GM10266 (cell line): Measurements from ENCODE around the gene ATP6V1C2.
A peak's percentile ranks its signal among the peaks of the same experiment; 100 is the strongest.
"Not testable (repeated sequence)": the region's sequence is repeated elsewhere in the genome, so short reads cannot be mapped to it uniquely, and the experiment has no call there.

Experiments
- DNase-seq: peaks from one replicate; pipeline ENCODE4 v3.0.0; 2012; ENCODE audit errors: extremely low spot score
- CTCF ChIP-seq: IDR thresholded peaks from 2 replicates; pipeline ENCODE4 v1.5.1; 2012; ENCODE audit warnings: mild to moderate bottlenecking, low read depth; ENCODE audit not compliant: control insufficient read depth, insufficient read depth; ENCODE audit errors: missing control alignments

Gene ATP6V1C2

DNA sequence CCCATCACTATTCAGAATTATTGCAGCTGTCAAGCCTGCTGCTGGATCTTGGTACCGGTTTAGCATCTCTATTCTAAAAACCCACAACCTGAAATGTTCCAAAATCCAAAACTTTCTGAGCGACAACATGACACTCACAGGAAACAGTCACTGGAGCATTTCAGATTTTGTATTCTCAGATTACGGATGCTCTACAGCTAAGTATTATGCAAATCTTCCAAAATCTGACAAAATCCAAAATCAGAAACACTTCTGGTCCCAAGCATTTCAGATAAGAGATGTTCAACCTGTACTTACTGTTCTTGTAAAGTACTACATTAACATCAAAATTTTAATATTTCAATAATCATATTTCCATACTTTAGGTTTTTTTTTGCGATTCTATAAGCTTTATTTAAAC is 78.7 kb downstream of the ATP6V1C2 start:
- no peak for TF ChIP-seq CTCF
- no peak for DNase-seq

DNA sequence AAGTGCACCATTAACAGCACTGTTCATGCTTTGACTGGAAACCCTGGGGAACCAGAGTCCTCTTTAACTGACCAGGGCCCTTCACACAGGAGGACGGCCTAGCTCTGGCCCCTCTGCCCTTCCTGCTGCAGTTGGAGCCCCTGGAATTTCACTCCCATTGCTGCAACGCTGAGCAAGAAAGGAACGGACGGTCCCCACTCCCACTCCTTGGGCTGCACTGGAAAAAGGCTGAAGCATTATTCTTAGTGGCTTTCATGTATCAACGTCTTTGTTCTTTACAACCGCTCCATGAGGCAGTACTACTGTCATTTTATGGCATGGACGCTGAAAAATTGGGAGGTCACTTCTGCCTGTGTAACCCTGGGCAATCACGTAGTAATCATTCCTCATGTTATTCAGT is 81.2 kb downstream of the ATP6V1C2 start:
- no peak for DNase-seq
- TF ChIP-seq CTCF = no peak

DNA sequence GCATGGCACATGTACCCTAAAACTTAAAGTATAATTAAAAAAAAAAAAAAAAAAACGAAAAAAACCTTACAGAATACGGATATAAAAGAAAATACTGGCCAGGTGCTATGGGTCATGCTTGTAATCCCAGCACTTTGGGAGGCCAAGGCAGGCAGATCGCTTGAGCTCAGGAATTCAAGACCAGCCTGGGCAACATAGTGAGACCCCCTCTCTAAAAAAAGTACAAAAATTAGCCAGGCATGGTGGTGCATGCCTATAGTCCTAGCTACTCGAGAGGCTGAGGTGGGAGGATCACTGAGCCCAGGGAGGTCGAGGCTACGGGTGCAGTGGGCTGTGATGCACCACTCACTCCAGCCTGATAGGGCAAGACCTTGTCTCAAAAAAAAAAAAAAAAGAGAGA is 84.6 kb downstream of the ATP6V1C2 start:
- DNase-seq = not testable (repeated sequence)

DNA sequence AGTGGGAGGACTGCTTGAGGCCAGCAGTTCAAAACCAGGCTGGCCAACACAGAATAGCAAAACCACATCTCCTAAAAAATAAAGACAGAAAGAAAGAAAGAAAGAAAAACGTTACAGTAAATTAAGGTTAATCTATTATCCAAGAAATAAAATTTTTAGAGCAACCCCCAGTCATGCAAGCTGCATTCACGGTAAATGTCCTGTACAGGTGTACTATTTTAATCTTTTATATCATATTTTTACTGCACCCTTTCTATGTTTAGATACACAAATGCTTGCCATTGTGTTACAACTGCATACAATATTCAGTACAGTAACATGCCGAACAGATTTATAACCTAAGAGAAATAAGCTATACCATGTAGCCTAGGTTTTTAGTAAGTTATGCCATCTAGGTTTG is 85.1 kb downstream of the ATP6V1C2 start:
- TF ChIP-seq CTCF = no peak
- DNase-seq = no peak

- no peak for TF ChIP-seq CTCF
- peak; percentile 44 for DNase-seq
These were observed 89.1 kb downstream of the ATP6V1C2 start for GRCh38 chr2:10810202-10811161.

DNA sequence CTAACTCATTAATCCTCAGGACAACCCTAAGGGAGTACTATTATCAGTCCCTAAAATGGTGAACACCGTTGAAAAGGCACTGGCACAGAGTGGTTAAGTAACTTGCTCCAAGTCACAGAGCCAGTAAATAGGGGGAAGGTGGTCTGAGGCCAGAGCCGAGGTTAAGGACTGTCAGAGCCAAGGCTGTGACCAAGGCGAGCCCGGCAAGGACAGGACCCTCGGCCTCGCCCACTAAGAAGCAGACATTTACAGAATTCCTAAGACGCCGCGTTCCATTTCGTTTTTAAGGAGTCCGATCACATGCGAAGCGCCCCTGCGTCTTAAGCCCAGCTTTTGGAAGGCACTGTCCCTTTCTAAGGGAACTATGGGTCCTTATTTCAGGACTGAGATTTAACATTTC is 90.1 kb downstream of the ATP6V1C2 start:
- DNase-seq = no peak
- TF ChIP-seq CTCF = no peak

GRCh38 chr2:10812362-10813162 is 91.1 kb downstream of the ATP6V1C2 start, which contains the start of gene PDIA6:
Gene PDIA6 (minus strand): TSS chr2:10812785. CDS start chr2:10812696, 89 bp downstream.
- peak; percentile 98 for DNase-seq
- TF ChIP-seq CTCF = no peak

DNA sequence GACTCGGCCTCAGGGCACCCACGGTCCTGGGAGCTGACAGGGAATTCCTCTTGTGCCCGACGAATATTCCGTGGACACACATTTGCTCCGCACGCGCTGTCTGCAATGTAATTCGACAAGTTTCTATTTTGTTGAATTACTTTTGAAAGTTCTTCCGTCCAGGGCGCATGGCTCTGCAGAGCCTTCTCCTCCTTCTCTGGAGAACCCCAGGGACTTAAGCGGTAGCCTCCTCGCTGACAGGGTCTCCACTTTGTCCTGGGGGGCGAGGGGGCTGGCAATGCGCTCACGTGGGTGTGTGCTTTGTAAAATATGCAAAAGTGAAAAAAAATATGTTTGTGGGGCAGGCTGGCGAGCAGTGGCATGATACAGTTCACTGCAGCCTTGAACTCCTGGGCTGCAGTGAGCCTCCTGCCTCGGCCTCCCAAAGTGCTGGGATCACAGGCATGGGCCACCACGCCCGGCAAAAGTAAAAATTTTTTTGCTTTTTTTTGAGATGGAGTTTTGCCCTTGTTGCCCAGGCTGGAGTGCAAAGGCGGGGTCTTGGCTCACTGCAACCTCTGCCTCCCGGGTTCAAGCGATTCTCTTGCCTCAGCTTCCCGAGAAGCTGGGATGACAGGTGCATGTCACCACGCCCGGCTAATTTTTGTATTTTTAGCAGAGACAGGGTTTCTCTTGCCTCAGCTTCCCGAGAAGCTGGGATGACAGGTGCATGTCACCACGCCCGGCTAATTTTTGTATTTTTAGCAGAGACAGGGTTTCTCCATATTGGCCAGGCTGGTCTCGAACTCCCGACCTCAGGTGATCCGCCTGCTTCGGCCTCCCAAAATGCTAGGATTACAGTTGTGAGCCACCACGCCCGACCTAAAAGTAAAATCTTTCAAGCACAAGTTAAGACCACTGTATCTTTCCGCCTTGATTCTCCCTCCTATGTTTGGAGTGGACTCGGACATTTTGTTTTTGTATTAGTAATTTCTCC is 92.0 kb downstream of the ATP6V1C2 start:
- not testable (repeated sequence) for DNase-seq
